Measurements from ENCODE around the gene C20orf173.

DNA sequence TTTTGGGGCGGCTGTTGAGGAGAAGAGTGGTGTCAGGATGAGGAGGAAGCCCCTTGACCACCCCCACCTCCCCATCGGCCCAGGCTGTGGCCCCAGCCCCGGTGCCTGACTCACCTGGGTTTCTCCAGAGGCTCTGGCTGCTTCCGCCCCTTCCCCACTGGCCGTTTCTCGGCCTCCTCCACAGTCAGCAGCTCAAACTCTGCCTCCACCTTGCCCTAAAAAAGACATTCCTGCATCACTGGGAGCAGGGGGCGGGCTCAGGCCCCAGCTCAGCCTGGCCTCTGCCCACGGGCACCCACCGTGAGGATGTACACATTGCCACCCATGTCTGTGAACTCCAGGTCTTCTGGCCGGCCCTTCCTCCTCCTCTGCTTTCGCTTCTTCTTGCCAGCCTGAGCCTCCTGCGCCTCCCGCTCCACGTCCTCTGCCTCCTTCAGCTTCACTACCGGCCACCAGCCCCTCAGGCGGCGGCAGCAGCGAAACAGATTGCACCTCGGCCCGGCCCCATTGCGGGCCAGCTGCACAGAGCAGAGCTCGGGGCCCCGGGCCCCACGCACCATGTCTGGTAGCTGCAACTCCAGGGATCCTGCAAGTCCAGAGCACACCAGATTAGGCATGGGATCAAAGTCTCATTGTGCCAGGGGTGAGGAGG is 29.7 kb upstream of the C20orf173 start:
- TF ChIP-seq, protein P1, sequence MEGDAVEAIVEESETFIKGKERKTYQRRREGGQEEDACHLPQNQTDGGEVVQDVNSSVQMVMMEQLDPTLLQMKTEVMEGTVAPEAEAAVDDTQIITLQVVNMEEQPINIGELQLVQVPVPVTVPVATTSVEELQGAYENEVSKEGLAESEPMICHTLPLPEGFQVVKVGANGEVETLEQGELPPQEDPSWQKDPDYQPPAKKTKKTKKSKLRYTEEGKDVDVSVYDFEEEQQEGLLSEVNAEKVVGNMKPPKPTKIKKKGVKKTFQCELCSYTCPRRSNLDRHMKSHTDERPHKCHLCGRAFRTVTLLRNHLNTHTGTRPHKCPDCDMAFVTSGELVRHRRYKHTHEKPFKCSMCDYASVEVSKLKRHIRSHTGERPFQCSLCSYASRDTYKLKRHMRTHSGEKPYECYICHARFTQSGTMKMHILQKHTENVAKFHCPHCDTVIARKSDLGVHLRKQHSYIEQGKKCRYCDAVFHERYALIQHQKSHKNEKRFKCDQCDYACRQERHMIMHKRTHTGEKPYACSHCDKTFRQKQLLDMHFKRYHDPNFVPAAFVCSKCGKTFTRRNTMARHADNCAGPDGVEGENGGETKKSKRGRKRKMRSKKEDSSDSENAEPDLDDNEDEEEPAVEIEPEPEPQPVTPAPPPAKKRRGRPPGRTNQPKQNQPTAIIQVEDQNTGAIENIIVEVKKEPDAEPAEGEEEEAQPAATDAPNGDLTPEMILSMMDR (IDR thresholded peaks at IDR 0.05) = no peak
- no peak for TF ChIP-seq POLR2A (IDR thresholded peaks at IDR 0.05)
- TF ChIP-seq POLR2AphosphoS5 (IDR thresholded peaks at IDR 0.05) = no peak
